Natural killer cell treated with Interleukin-12 subunit alpha and Interleukin-12 subunit beta and Interleukin-15 and Interleukin-18, amount 100 ng/mL, for 72 hours (primary cell): ENCODE measurements around the gene SLC25A47. TPM values are rescaled to one million over a fixed set of nuclear protein-coding genes. Genes with fewer than 3 reads are reported as not detected.
A peak's percentile ranks its signal among the peaks of the same experiment; 100 is the strongest.
"Not testable (repeated sequence)": the region's sequence is repeated elsewhere in the genome, so short reads cannot be mapped to it uniquely, and the experiment has no call there.

Source experiments
- ATAC-seq, 2 donors: fragments of 150-1000 bp; cut with Tn5 transposase in 1 of 2; sonication (Bioruptor Pico), chemical (Tn5 transposase) in 1 of 2; 2 replicates each; pipeline ENCODE4 v1.10.0; 2021
- DNase-seq: peaks from one replicate; pipeline ENCODE4 v3.0.0; 2022; ENCODE audit warnings: low spot score
- H3K27ac Mint-ChIP-seq, 2 donors: 1 replicate in 1 of 2; 2 replicates in 1 of 2; pipeline ENCODE4 v1.8.0; 2022; ENCODE audit warnings: mixed read lengths in 2 of 2, mild to moderate bottlenecking in 1 of 2, moderate library complexity in 1 of 2
- H3K27me3 Mint-ChIP-seq, 2 donors: 1 replicate in 1 of 2; 2 replicates in 1 of 2; pipeline ENCODE4 v1.8.0; 2022; ENCODE audit warnings: mixed read lengths in 2 of 2
- H3K36me3 Mint-ChIP-seq: one replicate; pipeline ENCODE4 v1.8.0; 2022; ENCODE audit warnings: mixed read lengths
- H3K4me1 Mint-ChIP-seq, 2 donors: 1 replicate in 1 of 2; 2 replicates in 1 of 2; pipeline ENCODE4 v1.8.0; 2022; ENCODE audit warnings: low read depth in 2 of 2, mixed read lengths in 2 of 2, mild to moderate bottlenecking in 1 of 2
- H3K4me3 Mint-ChIP-seq: one replicate; pipeline ENCODE4 v1.8.0; 2022; ENCODE audit warnings: mixed read lengths
- H3K9me3 Mint-ChIP-seq: 2 replicates; pipeline ENCODE4 v1.8.0; 2022; ENCODE audit warnings: mixed read lengths
- total RNA-seq, 2 donors: library from RNA; stranded (reverse); gene quantifications; one replicate each; pipeline ENCODE4 v1.2.3, GENCODE V29; 2022

SLC25A47 gene
- total RNA-seq, 2 donors from 2014 or later: not detected

DNA sequence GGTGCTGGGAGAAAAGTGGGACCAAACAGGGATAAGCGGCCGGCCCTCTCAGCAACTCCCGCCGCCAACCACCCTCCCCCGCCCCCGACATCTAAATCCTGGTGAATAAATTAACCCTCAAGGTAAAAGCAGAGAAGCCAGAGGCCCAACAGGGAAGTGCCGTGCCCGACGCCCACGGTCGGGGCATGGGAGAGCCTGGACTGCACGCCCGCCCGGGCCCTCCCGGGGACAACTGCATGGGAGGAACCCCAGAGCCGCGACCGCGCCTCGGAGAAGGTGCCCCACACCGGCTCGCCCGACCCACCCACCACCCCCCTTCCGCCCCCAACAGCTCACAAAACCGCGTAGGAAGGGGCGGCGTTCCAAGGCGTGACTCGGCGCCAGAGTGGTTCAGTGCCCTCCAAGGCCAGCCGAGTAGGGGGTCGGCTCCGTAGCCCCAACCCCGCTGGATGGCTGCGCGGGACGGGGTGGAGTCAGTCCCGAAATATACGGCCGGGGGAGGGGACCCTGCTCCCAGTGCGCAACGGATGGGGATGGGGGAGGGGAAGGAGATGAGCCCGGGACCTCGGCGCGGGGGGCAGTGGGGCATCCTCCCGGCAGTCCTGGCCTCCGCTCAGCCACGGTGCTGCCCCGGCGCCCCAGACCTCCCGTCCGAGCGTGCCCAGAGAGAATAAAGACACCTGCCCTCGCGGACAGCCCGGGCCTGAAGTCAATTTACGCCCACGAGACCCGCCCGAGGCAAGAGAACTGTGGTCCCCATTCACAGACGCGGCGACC is 17.6 kb upstream of the SLC25A47 start:
- ATAC-seq (peak in 1 of 2 donors; percentile 32), DNase-seq (no peak)
- Mint-ChIP-seq H3K36me3 (no peaks in the 10 kb centered on the region), H3K27me3 (peaks cover 0 to 3% of the 10 kb centered on the region in 2 donors), H3K27ac (peak overlapping the region; percentile 43 to 48), H3K4me1 (peaks cover 18 to 27% of the 10 kb centered on the region in 2 donors), H3K9me3 (no peaks in the 10 kb centered on the region), H3K4me3 (peak overlapping the region; percentile 91)

DNA sequence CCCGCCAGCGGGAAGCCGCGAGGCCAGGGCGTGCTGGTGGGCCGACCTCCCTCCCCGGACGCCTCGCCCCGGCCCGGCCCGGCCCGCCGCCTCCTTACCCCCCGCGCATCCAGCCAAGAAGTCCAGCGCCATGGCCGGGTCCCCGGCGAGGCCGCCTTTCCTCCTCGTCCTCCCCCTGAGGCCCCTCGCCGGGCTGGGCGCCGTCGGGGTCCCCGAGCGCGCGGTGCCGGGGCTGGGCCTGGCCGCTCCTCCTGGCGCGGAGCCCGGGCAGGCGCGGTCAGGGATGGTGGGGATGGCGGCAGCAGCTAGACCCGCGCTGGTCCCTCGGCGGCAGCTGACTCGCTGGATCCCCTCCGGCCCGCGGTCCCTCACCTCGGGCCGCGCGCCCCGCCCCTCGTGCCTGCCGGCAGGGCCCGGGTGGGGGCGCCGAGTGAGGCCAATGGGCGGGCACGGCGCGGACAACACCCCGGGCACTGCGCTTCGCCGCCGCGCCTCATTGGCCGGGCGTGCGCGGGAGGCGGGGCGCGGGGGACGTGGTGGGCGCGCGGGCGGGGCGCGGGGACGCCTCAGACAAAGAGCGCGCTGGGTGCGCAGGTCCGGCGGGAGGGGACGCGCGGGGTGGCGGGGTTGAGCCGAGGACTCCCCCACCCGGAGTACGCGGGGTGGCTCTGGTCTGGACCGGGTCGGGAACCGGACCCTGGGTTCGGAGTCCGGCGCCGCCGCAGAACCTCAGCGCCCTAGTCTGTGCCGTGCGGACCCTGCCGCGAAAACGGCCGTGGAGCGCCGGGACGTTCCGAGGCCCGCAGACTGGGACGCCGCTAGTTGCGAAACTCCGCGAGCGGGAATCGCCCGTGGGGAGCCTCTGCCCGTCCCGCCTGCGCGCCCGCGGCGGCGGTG is 16.8 kb upstream of the SLC25A47 start, which contains the start of gene SLC25A29:
Gene SLC25A29, minus strand, starts transcription at position 344 of the 897 bp plus-strand sequence. Its CDS starts 212 bp downstream, at position 132.
- peak; percentile 91 for DNase-seq
- Mint-ChIP-seq H3K36me3 (no peaks in the 10 kb centered on the region), H3K4me3 (peak within 1 kb of the TSS; percentile 91), H3K27me3 (peaks cover 0 to 3% of the 10 kb centered on the region in 2 donors), H3K4me1 (peaks cover 18 to 27% of the 10 kb centered on the region in 2 donors), H3K9me3 (no peaks in the 10 kb centered on the region), H3K27ac (peak within 1 kb of the TSS; percentile 43 to 48)
- peak; percentile 95 to 97 for ATAC-seq

DNA sequence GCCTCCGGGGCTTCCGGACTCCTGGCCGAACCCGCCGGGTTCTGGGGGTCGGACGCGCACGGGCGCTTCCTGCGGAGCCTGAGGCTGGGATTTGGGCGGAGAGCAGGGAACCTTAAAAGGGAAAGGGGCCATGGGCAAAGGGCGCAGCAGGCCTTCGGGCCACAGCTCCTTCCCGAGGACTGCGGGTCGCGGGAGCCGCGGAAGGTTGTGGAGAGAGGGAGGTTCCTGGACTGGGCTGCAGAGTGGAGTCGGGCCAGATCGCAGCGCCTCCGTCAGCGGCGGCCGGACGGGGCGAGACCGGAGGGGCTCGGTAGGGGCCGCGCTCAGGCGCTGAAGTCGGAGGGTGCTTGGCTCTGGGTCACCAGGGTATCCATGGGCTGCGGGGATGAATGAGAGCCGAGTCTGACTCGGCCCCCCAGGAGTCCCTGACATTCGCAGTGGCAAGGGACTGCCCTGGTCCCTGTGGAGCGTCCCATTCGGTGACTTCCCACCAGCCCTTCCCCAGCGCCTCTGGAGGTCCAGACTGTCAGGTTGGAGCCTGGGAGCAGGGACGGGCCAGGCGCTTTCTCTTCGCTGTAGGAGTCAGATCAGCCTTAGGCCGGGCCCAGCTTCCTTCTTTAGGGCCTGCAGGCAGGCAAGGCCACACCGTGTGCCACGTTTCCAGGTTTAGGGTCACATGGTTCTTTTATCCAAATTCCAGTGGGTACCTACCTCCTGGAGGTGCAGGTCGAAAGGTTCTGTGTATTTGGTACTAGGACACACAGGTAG is 16.0 kb upstream of the SLC25A47 start:
- Mint-ChIP-seq H3K4me1 (peaks cover 24 to 32% of the 10 kb centered on the region in 2 donors), H3K27ac (no peak overlapping the region), H3K27me3 (peaks cover 0 to 3% of the 10 kb centered on the region in 2 donors), H3K4me3 (peak overlapping the region; percentile 72), H3K9me3 (no peaks in the 10 kb centered on the region), H3K36me3 (no peaks in the 10 kb centered on the region)
- peak in 1 of 2 donors; percentile 0 for ATAC-seq
- DNase-seq: no peak

DNA sequence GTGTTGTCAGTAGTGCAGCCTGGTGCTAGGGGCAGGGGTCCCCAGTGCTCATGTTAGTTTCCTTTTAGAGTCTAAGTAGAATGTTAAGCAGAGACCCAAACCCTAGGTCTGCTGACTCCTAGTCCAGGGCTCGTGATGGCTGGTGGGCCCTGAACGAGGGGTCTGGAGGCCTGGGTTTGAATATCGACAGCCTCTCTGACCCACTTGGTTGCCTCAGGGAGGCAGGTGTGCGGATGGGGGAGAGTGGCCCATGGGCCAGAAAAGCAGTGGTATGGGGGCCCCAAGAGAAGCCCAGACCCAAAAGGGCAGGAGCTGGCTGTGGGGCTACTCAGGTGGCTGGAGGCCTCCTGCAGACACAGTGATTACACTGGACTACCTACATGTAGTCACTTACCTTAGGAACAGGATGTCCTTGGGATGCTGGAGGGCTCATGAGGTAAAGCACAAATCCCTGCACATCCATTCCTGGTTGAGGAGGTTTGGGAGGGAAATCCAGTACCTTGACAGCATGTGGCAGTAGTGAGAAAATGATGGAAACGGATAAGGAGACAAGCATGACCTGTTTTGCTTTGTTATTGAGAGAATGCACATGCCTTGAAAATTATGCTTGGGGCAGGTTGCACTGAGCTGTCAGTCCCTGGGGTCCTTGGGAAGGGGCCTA is 15.2 kb upstream of the SLC25A47 start:
- H3K27ac Mint-ChIP-seq: no peak overlapping the region
- H3K4me3 Mint-ChIP-seq: peak overlapping the region; percentile 72
- no peaks in the 10 kb centered on the region for H3K9me3 Mint-ChIP-seq
- DNase-seq: no peak
- H3K27me3 Mint-ChIP-seq: peaks cover 0 to 3% of the 10 kb centered on the region in 2 donors
- no peaks in the 10 kb centered on the region for H3K36me3 Mint-ChIP-seq
- no peak for ATAC-seq
- peaks cover 27 to 38% of the 10 kb centered on the region in 2 donors for H3K4me1 Mint-ChIP-seq

DNA sequence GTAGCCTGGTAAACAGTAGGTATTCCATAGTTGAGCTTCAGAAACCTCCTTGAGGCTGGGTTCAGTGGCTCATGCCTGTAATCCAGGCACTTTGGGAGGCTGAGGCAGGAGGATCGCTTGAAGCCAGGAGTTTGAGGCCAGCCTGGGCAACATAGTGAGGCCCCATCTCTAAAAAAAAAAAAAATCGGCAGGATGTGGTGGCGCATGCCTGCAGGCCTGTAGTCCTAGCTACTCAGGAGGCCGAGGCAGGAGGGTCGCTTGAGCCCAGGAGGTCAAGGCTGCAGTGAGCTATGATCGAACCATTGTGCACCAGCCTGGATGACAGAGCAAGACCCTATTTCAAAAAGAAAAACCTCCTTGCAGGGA is 14.7 kb upstream of the SLC25A47 start:
- H3K4me3 Mint-ChIP-seq, DNase-seq, H3K36me3 Mint-ChIP-seq, H3K27me3 Mint-ChIP-seq, H3K27ac Mint-ChIP-seq, H3K9me3 Mint-ChIP-seq, ATAC-seq: not testable (repeated sequence)
- peaks cover 23 to 36% of the 10 kb centered on the region in 2 donors for H3K4me1 Mint-ChIP-seq

DNA sequence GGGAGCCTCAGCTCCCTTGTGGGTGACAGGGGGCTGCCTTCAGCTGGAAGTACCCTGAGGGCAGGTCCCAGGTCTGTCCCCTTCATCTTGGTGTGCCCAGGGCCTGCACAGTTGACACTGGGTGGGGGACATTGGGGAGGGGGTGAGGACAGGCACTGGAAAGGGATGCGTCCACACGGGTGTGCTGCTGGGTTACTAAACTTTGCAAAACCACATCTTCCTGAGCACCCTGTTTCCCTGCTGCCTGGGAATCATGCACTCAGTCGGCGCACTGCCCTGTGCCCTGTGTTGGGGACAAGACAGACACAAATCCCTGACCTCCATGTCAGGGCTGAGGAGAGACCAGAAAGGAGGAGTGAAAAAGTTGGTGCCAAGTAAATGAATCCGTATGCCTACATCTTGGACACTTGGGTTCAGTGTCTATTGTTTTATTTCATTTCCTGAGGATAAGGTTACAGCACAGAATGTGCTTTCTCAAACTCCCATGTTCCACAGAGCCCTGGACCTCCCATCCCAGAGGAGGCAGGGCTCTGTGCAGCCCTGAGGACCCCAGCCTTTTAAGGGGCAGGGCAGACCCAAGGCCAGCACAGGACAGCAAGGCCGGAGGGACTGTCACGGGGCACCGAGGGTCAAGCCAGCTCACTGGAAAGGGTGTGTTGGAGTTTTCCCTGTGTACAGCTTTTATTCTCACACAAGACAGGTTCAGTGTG is 14.0 kb upstream of the SLC25A47 start:
- H3K4me3 Mint-ChIP-seq: no peak overlapping the region

DNA sequence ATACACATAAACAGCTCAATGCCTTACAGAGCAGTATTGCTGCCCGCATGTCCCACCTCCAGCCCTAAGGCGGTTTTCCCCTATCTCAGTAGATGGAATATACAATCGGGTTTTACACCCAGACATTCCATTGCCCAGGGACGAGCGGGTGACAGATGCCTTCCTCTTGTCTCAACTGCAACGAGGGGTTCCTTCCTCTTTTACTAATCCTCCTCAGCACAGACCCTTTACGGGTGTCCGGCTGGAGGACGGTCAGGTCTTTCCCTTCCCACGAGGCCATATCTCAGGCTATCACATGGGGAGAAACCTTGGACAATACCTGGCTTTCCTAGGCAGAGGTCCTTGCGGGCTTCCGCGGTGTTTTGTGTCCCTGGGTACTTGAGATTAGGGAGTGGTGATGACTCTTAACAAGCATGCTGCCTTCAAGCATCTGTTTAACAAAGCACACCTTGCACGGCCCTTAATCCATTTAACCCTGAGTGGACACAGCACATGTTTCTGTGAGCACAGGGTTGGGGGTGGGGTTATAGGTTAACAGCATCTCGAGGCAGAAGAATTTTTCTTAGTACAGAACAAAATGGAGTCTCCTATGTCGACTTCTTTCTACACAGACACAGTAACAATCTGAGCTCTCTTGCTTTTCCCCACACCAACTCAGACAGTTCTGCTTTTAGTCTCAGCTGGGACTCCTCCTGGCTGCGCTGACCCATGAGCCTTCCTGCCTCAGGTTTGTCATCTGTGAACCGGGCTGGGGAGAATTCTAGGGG is 10.8 kb upstream of the SLC25A47 start:
- peak overlapping the region in 1 of 2 donors; percentile 34 for H3K27ac Mint-ChIP-seq

More for the DNA sequence above, 14.0 kb upstream of the SLC25A47 start:
- ATAC-seq: no peak
- Mint-ChIP-seq H3K9me3 (no peaks in the 10 kb centered on the region), H3K36me3 (no peaks in the 10 kb centered on the region), H3K27me3 (peaks cover 0 to 3% of the 10 kb centered on the region in 2 donors), H3K4me1 (peaks cover 22 to 33% of the 10 kb centered on the region in 2 donors), H3K27ac (no peak overlapping the region)
- DNase-seq: no peak

DNA sequence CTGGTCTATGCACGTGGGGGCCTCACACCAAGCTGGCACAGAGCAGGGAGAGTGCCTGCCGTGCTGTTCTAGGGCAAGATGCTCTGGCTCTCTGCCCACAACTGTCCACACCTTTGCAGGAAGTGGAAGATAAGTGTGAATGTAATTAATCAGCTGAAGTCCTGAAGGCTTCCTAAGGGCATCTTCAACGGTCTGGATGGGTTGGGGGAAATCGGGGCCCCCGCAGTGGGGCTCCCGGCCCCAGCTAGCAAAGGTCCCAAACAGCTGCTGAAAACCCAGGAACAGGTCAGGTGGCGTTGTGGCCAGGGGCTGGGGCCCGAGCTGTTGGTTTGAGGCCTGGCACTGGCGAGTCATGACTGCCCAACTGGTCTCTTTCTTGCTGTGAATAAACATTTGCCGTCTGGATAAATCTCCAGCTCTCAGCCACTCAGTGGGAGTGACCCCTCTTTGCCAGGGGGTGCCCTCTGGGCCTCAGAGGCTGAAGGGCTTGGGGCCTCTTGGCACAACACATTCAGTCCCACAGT is 10.2 kb upstream of the SLC25A47 start:
- peak overlapping the region in 1 of 2 donors; percentile 44 for H3K27ac Mint-ChIP-seq
- peaks cover 0 to 3% of the 10 kb centered on the region in 2 donors for H3K27me3 Mint-ChIP-seq
- no peaks in the 10 kb centered on the region for H3K9me3 Mint-ChIP-seq
- no peak for DNase-seq
- H3K4me3 Mint-ChIP-seq: no peak overlapping the region
- peak; percentile 64 to 67 for ATAC-seq
- H3K4me1 Mint-ChIP-seq: peaks cover 18 to 25% of the 10 kb centered on the region in 2 donors
- H3K36me3 Mint-ChIP-seq: no peaks in the 10 kb centered on the region

More for the DNA sequence above, 10.8 kb upstream of the SLC25A47 start:
- H3K27me3 Mint-ChIP-seq, H3K4me3 Mint-ChIP-seq, H3K36me3 Mint-ChIP-seq, H3K9me3 Mint-ChIP-seq, ATAC-seq, DNase-seq: not testable (repeated sequence)
- H3K4me1 Mint-ChIP-seq: peaks cover 15 to 25% of the 10 kb centered on the region in 2 donors

DNA sequence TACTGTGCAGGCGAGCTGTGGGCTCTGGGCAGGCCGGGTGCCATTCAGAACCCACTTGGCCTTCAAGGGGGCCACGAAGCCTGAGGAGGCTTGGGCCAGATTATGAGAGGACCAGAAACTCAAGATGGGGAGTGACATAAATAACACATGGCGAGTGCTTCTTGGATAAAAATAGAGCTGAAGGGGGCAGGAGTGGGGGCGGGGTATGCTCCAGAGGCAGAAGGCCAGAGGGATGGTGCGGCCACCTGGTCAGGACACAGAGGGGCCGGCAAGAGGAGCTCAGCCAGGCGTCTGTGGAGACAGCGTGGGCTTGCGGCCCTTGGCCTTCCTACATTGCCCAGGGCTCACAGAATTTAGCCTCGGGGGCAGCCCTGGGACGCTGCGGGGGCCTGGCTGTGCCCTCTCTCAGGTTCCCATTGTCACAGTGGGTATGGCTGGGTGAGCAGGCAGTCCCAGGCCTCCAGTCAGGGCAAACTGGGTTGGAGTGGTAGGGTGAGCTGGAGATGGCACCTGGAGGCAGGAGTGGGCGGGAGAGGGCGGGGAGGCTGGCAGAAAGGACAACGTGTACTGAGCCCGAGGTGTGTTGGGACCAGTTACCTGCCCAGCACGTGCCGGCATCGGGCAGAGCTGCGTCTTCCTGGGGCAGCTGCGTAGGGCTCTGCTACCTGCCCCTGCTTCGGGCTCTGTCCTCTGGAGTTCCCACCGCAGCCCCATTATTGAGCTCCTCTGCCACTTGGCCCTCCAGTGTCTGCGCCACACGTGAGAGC is 9.5 kb upstream of the SLC25A47 start:
- ATAC-seq (no peak), DNase-seq (no peak)
- Mint-ChIP-seq H3K36me3 (no peaks in the 10 kb centered on the region), H3K4me3 (no peak overlapping the region), H3K9me3 (no peaks in the 10 kb centered on the region), H3K4me1 (peaks cover 18 to 23% of the 10 kb centered on the region in 2 donors), H3K27ac (peak overlapping the region in 1 of 2 donors; percentile 44), H3K27me3 (peaks cover 0 to 1% of the 10 kb centered on the region in 2 donors)

DNA sequence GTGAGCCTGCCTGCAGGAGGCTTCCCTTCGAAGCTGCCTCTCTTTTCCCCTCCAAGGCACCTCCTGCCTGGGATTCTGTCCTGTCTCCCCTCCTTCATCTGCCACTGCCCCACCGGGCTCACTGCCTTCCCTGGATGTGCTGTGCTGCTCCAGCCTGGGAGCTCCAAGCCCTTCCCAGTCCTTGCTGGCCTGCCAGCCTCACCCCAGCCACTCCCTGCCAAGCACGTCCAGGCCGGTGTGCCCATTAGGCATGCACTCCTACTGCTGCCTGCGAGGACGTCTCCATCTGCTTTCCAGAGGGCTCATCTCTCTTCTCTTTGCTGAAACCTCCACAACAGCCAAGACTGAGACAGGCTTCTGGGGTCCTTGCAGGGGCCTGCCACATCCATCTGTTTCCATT is 8.4 kb upstream of the SLC25A47 start:
- ATAC-seq (no peak), DNase-seq (no peak)
- H3K9me3 Mint-ChIP-seq: no peaks in the 10 kb centered on the region
- H3K4me3 Mint-ChIP-seq: no peak overlapping the region
- H3K27me3 Mint-ChIP-seq: no peaks in the 10 kb centered on the region
- H3K27ac Mint-ChIP-seq: peak overlapping the region in 1 of 2 donors; percentile 30
- no peaks in the 10 kb centered on the region for H3K36me3 Mint-ChIP-seq
- H3K4me1 Mint-ChIP-seq: peaks cover 18 to 25% of the 10 kb centered on the region in 2 donors

DNA sequence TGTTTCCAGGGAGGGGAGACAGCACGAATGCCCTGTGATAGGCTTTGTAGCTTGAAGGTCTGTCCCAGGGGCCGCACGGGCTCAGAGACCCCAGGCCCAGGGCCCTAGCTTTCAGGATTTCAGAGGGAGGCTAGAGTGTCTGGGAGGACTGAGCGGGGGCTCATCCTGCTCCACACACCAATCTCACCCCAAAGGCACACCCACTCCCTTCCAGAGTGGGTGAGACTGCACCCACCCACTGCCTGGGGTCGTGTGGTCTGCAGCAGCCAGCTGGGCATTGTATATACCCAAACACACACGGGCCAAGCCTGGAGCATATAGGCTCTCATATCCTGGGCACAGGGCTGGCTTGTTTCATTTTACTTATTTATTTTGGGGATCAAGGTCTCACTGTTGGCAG is 5.8 kb upstream of the SLC25A47 start:
- Mint-ChIP-seq H3K4me3 (peak overlapping the region; percentile 79), H3K27me3 (peaks cover 0 to 4% of the 10 kb centered on the region in 2 donors), H3K27ac (peak overlapping the region in 1 of 2 donors; percentile 45), H3K9me3 (no peaks in the 10 kb centered on the region), H3K4me1 (peaks cover 9 to 19% of the 10 kb centered on the region in 2 donors), H3K36me3 (no peaks in the 10 kb centered on the region)
- DNase-seq (no peak), ATAC-seq (no peak)
